Hepatocyte (in vitro differentiated cells): Measurements from ENCODE around the gene TIMM9. TPM values are rescaled to one million over a fixed set of nuclear protein-coding genes. Genes with fewer than 3 reads are reported as not detected.
A peak's percentile ranks its signal among the peaks of the same experiment; 100 is the strongest.

ENCODE experiments used
- DNase-seq: peaks from one replicate; pipeline ENCODE4 v3.0.0-alpha.2; 2016; ENCODE audit warnings: low spot score
- H2AFZ ChIP-seq: fragments of 200-600 bp; sonication (generic); 2 replicates; pipeline ENCODE4 v1.6.0; 2016; ENCODE audit warnings: antibody characterized with exemption, mild to moderate bottlenecking
- H3K27ac ChIP-seq: fragments of 200-600 bp; sonication (generic); 2 replicates; pipeline ENCODE4 v1.5.1; 2016; ENCODE audit warnings: mild to moderate bottlenecking
- H3K27me3 ChIP-seq: fragments of 200-600 bp; sonication (generic); 2 replicates; pipeline ENCODE4 v1.6.1; 2016
- H3K36me3 ChIP-seq: fragments of 200-600 bp; sonication (generic); replicated peaks from 2 replicates; pipeline ENCODE4 v1.5.1; 2016; ENCODE audit warnings: low read depth; ENCODE audit not compliant: insufficient read depth
- H3K4me1 ChIP-seq: fragments of 200-600 bp; sonication (generic); 2 replicates; pipeline ENCODE4 v1.5.1; 2016; ENCODE audit warnings: mild to moderate bottlenecking, moderate library complexity; ENCODE audit not compliant: insufficient read depth
- H3K4me2 ChIP-seq: fragments of 200-600 bp; sonication (generic); 2 replicates; pipeline ENCODE4 v1.6.0; 2016
- H3K4me3 ChIP-seq: fragments of 200-600 bp; sonication (generic); 2 replicates; pipeline ENCODE4 v1.5.1; 2016; ENCODE audit warnings: mild to moderate bottlenecking
- H3K79me2 ChIP-seq: fragments of 200-600 bp; sonication (generic); 2 replicates; pipeline ENCODE4 v1.6.0; 2017; ENCODE audit warnings: mild to moderate bottlenecking
- H3K9me2 ChIP-seq: fragments of 200-600 bp; sonication (generic); replicated peaks from 2 replicates; pipeline ENCODE4 v1.6.0; 2017; ENCODE audit warnings: mild to moderate bottlenecking; ENCODE audit not compliant: insufficient read depth
- H3K9me3 ChIP-seq: fragments of 200-600 bp; sonication (generic); 2 replicates; pipeline ENCODE4 v1.5.1; 2016; ENCODE audit warnings: low read depth, mild to moderate bottlenecking
- H4K20me1 ChIP-seq: fragments of 200-600 bp; sonication (generic); 2 replicates; pipeline ENCODE4 v1.6.0; 2016; ENCODE audit warnings: mild to moderate bottlenecking; ENCODE audit not compliant: insufficient read depth, poor library complexity, severe bottlenecking
- EZH2 ChIP-seq: fragments of 200-600 bp; sonication (generic); IDR thresholded peaks from 2 replicates; pipeline ENCODE4 v1.6.1; 2016; ENCODE audit warnings: antibody characterized with exemption, mild to moderate bottlenecking, borderline replicate concordance
- EZH2phosphoT487 ChIP-seq: fragments of 200-600 bp; sonication (generic); IDR thresholded peaks from one replicate; pipeline ENCODE4 v1.6.1; 2018; ENCODE audit warnings: antibody characterized with exemption, mild to moderate bottlenecking, low read depth, moderate library complexity; ENCODE audit not compliant: unreplicated experiment, severe bottlenecking
- WGBS: methylation state at CpG from one replicate; pipeline ENCODE4 v1.1.6; 2016; ENCODE audit warnings: low lambda C conversion rate; ENCODE audit errors: missing lambda C conversion rate; 5-methylcytosine and 5-hydroxymethylcytosine counted together
- polyA plus RNA-seq: library from polyadenylated mRNA; unstranded; fragments of >200 nt; fragmentation: Nextera tagmentation; extraction: Ambion mirVana; gene quantifications from 2 replicates; pipeline ENCODE4 v1.2.1, GENCODE V29; 2016
- total RNA-seq: library from RNA; depleted of rRNA; stranded (reverse); fragments of >200 nt; gene quantifications from 2 replicates; pipeline ENCODE4 v1.2.3, GENCODE V29; 2014
- TF ChIP-seq, protein P1 (sequence below): fragments of 200-600 bp; sonication (generic); IDR thresholded peaks from 2 replicates; pipeline ENCODE4 v1.5.1; 2016; ENCODE audit warnings: antibody characterized with exemption, mild to moderate bottlenecking; ENCODE audit not compliant: poor library complexity

The TIMM9 gene
- total and polyA plus RNA-seq, 2 experiments from 2014 or later = 63.6 to 65.5 TPM

DNA sequence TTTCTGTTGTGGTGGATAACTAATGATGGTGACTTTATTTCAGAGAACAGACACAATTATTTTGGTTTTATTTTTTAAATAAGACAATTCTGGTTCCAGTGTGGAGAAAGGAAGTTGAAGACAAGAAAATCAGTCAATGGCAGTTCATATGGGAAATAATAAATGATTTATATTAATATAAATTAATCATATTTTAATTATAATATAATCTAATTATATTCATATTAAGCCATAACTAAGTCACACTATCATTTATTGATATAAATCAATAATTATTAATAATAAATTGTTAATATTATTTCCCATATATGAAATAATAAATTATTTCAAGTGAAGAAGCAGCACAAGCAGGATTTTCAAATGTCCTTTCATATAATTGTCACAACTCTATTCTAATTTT lies 28.8 kb downstream of the TIMM9 start:
- H3K27me3 ChIP-seq = no peaks in the 10 kb centered on the region
- H4K20me1 ChIP-seq = no peaks in the 10 kb centered on the region
- no peak overlapping the region for H2AFZ ChIP-seq
- no peak for TF ChIP-seq EZH2
- TF ChIP-seq, protein P1, sequence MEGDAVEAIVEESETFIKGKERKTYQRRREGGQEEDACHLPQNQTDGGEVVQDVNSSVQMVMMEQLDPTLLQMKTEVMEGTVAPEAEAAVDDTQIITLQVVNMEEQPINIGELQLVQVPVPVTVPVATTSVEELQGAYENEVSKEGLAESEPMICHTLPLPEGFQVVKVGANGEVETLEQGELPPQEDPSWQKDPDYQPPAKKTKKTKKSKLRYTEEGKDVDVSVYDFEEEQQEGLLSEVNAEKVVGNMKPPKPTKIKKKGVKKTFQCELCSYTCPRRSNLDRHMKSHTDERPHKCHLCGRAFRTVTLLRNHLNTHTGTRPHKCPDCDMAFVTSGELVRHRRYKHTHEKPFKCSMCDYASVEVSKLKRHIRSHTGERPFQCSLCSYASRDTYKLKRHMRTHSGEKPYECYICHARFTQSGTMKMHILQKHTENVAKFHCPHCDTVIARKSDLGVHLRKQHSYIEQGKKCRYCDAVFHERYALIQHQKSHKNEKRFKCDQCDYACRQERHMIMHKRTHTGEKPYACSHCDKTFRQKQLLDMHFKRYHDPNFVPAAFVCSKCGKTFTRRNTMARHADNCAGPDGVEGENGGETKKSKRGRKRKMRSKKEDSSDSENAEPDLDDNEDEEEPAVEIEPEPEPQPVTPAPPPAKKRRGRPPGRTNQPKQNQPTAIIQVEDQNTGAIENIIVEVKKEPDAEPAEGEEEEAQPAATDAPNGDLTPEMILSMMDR = no peak
- TF ChIP-seq EZH2phosphoT487 = no peak
- DNase-seq = no peak
- H3K79me2 ChIP-seq = no peaks in the 10 kb centered on the region
- H3K9me3 ChIP-seq = no peaks in the 10 kb centered on the region
- no peaks in the 10 kb centered on the region for H3K9me2 ChIP-seq
- H3K4me2 ChIP-seq = no peak overlapping the region
- H3K27ac ChIP-seq = no peak overlapping the region
- H3K36me3 ChIP-seq = no peaks in the 10 kb centered on the region
- peaks cover 4% of the 10 kb centered on the region for H3K4me1 ChIP-seq
- H3K4me3 ChIP-seq = no peak overlapping the region

DNA sequence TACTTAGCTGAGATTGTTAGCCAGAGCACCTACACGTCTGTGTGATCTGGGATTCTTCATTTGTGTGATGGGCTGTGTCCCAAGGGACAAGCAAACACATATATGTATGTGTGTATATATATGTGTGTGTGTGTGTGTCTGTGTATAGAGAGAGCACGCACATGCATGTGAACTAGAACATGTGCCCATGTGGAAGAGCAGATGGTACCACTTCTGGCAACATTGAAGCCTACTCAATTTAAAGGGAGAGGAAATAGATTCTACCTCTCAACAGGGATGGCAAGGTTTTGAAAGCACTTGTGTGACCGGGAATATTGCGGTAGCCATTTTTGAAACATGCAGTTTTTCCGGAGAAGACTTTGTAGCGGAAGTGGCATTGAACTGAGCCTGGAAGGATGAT lies 30.2 kb downstream of the TIMM9 start:
- Histone ChIP-seq H3K36me3 (no peaks in the 10 kb centered on the region), H4K20me1 (no peaks in the 10 kb centered on the region), H3K4me2 (no peak overlapping the region), H3K79me2 (no peaks in the 10 kb centered on the region), H3K4me1 (peaks cover 4% of the 10 kb centered on the region), H3K27me3 (no peaks in the 10 kb centered on the region), H3K27ac (no peak overlapping the region), H3K9me2 (no peaks in the 10 kb centered on the region), H2AFZ (no peak overlapping the region), H3K4me3 (no peak overlapping the region), H3K9me3 (no peaks in the 10 kb centered on the region)
- TF ChIP-seq, protein P1 = no peak
- TF ChIP-seq EZH2phosphoT487 (no peak), EZH2 (no peak)
- 90% methylated on average over 6 of the region's 6 CpGs for WGBS
- DNase-seq = no peak

DNA sequence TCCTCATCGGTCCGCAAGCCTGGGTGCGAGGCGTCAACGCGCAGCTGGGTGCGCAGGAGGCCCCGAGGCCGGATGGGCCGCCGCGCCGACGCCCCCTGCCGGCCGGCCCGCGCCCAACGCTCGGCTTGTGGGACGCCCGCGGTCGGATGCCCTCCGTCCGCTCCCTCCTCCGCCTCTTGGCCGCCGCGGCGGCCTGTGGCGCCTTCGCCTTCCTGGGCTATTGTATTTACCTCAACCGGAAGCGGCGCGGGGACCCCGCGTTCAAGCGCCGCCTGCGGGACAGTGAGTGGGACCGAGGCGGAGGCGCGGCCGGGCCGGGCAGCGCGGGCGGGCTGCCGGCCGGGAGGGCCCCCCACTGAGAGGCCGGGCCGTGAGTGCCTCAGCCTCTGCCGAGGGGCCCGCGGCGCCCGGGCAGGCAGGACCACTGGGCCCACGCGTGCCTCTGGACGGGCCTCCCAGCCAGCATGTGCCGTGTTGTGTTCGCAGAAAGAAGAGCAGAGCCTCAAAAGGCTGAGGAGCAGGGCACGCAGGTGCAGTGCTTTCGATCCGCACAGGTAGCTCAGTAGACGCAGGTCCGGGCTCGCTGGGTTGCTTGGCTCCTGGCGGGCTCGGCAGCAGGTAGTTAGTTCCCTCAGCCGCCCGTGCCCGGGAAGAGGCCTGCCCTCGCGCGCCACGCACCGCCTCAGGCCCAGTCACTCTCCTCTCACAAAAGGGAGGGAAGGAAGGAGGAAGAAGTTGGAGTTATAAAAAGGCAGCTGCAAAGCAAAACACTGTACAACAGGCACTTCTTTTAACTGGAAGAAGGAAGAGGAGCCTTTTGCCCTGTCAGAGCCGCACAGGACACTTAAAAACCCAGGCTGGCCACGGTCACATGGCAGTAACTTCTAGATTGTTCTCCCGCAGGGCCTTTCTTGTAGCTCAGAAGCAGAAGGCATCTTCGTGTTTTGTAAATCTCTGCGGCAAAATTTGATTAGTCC lies 31.2 kb downstream of the TIMM9 start, which contains the start of gene TOMM20L:
TSS of gene TOMM20L (plus strand) at position 119 of the 977 bp plus-strand sequence. CDS start at position 147, 28 bp downstream.
- peak within 1 kb of the TSS; percentile 89 for H3K4me2 ChIP-seq
- no peaks in the 10 kb centered on the region for H3K79me2 ChIP-seq
- H3K27me3 ChIP-seq = no peaks in the 10 kb centered on the region
- H3K36me3 ChIP-seq = no peaks in the 10 kb centered on the region
- H3K27ac ChIP-seq = peak within 1 kb of the TSS; percentile 88
- no peaks in the 10 kb centered on the region for H3K9me3 ChIP-seq
- H3K9me2 ChIP-seq = no peaks in the 10 kb centered on the region
- DNase-seq = peak; percentile 87
- 11% methylated on average over 54 of the region's 86 CpGs for WGBS
- peaks cover 4% of the 10 kb centered on the region for H3K4me1 ChIP-seq
- TF ChIP-seq, protein P1 = peak; percentile 65
- TF ChIP-seq EZH2 = no peak
- no peaks in the 10 kb centered on the region for H4K20me1 ChIP-seq
- H2AFZ ChIP-seq = peak within 1 kb of the TSS; percentile 90
- peak within 1 kb of the TSS; percentile 49 for H3K4me3 ChIP-seq
